ENCODE results near the gene COA3.

The COA3 gene

DNA sequence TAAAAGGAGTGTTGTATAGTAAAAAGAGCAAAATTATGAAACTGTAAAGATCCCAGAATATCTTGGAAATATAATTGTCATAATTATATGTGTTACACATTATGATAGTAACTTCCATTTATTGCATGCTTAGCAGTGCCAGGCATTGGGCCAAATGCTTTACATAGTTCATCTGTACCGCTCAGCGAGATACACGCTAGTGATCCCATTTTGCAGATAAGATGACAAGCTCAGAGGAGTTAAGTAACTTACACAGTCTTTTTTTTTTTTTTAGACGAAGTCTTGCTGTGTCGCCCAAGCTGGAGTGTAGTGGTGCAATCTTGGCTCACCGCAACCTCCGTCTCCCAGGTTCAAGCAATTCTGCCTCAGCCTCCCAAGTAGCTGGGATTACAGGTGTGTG is 46.9 kb downstream of the COA3 start:
- Histone ChIP-seq H3K79me2 (ENCODE audit: insufficient read depth, low read length) (no peaks in the 10 kb centered on the region), H3K27me3 (ENCODE audit: low read length) (no peaks in the 10 kb centered on the region), H3K27ac (ENCODE audit: low read depth, low read length) (no peak overlapping the region), H3K4me3 (ENCODE audit: insufficient read depth, low read length, poor library complexity, severe bottlenecking) (no peak overlapping the region), H3K36me3 (ENCODE audit: low read length) (no peaks in the 10 kb centered on the region), H4K20me1 (ENCODE audit: low read depth, low read length) (no peaks in the 10 kb centered on the region), H3K9me3 (ENCODE audit: insufficient read depth, low read length) (no peaks in the 10 kb centered on the region), H3K9ac (ENCODE audit: low read length) (no peak overlapping the region), H3F3A (ENCODE audit: insufficient read depth) (no peaks in the 10 kb centered on the region), H3K4me2 (ENCODE audit: low read depth, low read length, poor library complexity, severe bottlenecking) (no peak overlapping the region), H2AFZ (ENCODE audit: low read depth, low read length, severe bottlenecking) (no peak overlapping the region), H3K9me2 (replicated peaks; ENCODE audit: insufficient read depth, low read length) (no peaks in the 10 kb centered on the region)
- no peak for TF ChIP-seq EZH2phosphoT487 (conservative IDR thresholded peaks at IDR 0.05; ENCODE audit: low read length)
- TF ChIP-seq, protein P1, sequence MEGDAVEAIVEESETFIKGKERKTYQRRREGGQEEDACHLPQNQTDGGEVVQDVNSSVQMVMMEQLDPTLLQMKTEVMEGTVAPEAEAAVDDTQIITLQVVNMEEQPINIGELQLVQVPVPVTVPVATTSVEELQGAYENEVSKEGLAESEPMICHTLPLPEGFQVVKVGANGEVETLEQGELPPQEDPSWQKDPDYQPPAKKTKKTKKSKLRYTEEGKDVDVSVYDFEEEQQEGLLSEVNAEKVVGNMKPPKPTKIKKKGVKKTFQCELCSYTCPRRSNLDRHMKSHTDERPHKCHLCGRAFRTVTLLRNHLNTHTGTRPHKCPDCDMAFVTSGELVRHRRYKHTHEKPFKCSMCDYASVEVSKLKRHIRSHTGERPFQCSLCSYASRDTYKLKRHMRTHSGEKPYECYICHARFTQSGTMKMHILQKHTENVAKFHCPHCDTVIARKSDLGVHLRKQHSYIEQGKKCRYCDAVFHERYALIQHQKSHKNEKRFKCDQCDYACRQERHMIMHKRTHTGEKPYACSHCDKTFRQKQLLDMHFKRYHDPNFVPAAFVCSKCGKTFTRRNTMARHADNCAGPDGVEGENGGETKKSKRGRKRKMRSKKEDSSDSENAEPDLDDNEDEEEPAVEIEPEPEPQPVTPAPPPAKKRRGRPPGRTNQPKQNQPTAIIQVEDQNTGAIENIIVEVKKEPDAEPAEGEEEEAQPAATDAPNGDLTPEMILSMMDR (IDR thresholded peaks at IDR 0.05; ENCODE audit: insufficient read depth, low read length, poor library complexity, severe bottlenecking): no peak

DNA sequence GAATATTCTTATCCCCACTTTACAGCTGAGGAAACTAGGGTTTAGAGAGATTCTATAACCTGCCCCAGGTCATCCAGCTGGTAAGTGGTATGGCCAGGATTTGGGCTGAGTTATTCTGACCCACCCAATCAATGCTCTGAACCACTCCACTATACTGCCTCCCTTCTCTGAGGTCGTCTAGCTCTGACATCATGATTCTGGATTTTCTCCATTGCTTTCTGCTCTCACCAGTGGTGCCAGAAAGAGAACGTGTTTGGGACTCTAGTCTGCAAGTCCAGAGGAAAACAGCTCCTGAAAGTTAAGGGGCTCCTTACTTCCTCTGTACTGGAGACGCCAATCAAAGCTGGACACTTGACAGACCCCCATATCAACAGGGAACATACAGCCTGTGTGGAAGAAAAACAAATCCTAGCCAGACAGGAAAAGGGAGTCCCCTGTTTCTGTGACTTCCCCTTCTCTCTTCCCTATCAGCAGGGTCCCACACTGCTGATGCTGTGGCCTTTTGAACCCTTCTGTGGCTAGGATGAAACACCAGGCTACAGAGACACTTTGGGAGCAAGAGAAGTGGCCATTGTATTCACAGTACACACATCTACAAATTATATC is 47.7 kb downstream of the COA3 start:
- H3K9ac ChIP-seq (ENCODE audit: low read length): no peak overlapping the region
- H3K4me3 ChIP-seq (ENCODE audit: insufficient read depth, low read length, poor library complexity, severe bottlenecking): no peak overlapping the region
- no peak overlapping the region for H2AFZ ChIP-seq (ENCODE audit: low read depth, low read length, severe bottlenecking)
- H3K79me2 ChIP-seq (ENCODE audit: insufficient read depth, low read length): no peaks in the 10 kb centered on the region
- no peak overlapping the region for H3K4me2 ChIP-seq (ENCODE audit: low read depth, low read length, poor library complexity, severe bottlenecking)
- no peaks in the 10 kb centered on the region for H3K27me3 ChIP-seq (ENCODE audit: low read length)
- no peaks in the 10 kb centered on the region for H4K20me1 ChIP-seq (ENCODE audit: low read depth, low read length)
- H3F3A ChIP-seq (ENCODE audit: insufficient read depth): no peaks in the 10 kb centered on the region
- no peaks in the 10 kb centered on the region for H3K9me3 ChIP-seq (ENCODE audit: insufficient read depth, low read length)
- H3K27ac ChIP-seq (ENCODE audit: low read depth, low read length): no peak overlapping the region
- no peaks in the 10 kb centered on the region for H3K36me3 ChIP-seq (ENCODE audit: low read length)
- H3K9me2 ChIP-seq (replicated peaks; ENCODE audit: insufficient read depth, low read length): no peaks in the 10 kb centered on the region
- TF ChIP-seq, protein P1 (IDR thresholded peaks at IDR 0.05; ENCODE audit: insufficient read depth, low read length, poor library complexity, severe bottlenecking): no peak
- TF ChIP-seq EZH2phosphoT487 (conservative IDR thresholded peaks at IDR 0.05; ENCODE audit: low read length): no peak

DNA sequence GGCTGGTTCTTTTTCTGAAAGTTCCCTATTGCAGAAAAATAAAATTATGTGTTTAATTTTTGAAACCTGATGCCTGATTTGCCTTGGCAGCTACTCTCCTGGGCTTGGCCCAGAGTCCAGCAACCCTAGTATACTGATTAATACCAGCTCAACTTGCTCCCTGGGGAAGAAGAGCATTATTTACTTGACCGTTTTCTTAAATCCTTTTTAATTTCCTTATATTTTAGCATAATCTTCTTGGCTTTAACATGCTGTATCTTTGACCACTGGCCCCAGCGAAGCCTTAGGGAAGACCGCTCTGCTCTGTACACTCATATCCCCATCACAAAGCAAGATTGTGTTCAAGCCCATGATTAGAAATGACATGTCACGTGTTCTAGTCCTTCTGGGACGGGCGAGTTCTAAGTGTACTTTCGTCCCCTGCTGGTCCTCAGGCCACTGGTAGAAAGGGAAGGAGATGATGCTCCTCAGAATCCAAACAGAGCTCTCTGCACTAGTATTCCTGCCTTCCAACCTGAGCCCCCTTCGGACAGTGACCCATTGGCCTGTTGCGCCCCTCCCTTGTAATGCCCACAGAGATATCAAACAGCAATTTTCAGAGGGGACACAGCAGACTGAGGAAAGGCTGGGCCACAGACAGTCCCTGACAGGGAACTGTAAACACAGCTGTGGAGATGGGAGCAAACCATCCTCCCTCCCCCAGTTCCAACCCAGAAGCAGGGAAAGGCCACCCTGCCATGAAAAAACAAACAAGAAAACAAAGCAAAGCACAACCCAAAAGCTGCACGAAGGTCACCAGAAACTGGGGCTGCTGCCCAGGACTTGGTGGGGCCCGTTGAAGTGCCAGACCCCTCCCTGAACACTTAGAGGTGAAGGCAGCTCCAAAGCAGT is 49.4 kb downstream of the COA3 start:
- H3K79me2 ChIP-seq (ENCODE audit: insufficient read depth, low read length): peaks cover 2% of the 10 kb centered on the region
- H3K27me3 ChIP-seq (ENCODE audit: low read length): no peaks in the 10 kb centered on the region
- H4K20me1 ChIP-seq (ENCODE audit: low read depth, low read length): no peaks in the 10 kb centered on the region
- no peak overlapping the region for H3K4me3 ChIP-seq (ENCODE audit: insufficient read depth, low read length, poor library complexity, severe bottlenecking)
- no peaks in the 10 kb centered on the region for H3K9me3 ChIP-seq (ENCODE audit: insufficient read depth, low read length)
- no peak overlapping the region for H3K9ac ChIP-seq (ENCODE audit: low read length)
- no peaks in the 10 kb centered on the region for H3K9me2 ChIP-seq (replicated peaks; ENCODE audit: insufficient read depth, low read length)
- no peaks in the 10 kb centered on the region for H3F3A ChIP-seq (ENCODE audit: insufficient read depth)
- H2AFZ ChIP-seq (ENCODE audit: low read depth, low read length, severe bottlenecking): no peak overlapping the region
- no peaks in the 10 kb centered on the region for H3K36me3 ChIP-seq (ENCODE audit: low read length)
- H3K27ac ChIP-seq (ENCODE audit: low read depth, low read length): no peak overlapping the region
- no peak overlapping the region for H3K4me2 ChIP-seq (ENCODE audit: low read depth, low read length, poor library complexity, severe bottlenecking)
- TF ChIP-seq, protein P1 (IDR thresholded peaks at IDR 0.05; ENCODE audit: insufficient read depth, low read length, poor library complexity, severe bottlenecking): no peak
- TF ChIP-seq EZH2phosphoT487 (conservative IDR thresholded peaks at IDR 0.05; ENCODE audit: low read length): no peak

Measured in SU-DHL-6 (cell line).